OCI-M2 (cell line): ENCODE results near the gene ARL14EP.

Experiments used
- DNase-seq: peaks from one replicate; lab custom pipeline; 2025; ENCODE audit not compliant: unreplicated experiment; lab: John Stamatoyannopoulos, UW

Gene ARL14EP

DNA sequence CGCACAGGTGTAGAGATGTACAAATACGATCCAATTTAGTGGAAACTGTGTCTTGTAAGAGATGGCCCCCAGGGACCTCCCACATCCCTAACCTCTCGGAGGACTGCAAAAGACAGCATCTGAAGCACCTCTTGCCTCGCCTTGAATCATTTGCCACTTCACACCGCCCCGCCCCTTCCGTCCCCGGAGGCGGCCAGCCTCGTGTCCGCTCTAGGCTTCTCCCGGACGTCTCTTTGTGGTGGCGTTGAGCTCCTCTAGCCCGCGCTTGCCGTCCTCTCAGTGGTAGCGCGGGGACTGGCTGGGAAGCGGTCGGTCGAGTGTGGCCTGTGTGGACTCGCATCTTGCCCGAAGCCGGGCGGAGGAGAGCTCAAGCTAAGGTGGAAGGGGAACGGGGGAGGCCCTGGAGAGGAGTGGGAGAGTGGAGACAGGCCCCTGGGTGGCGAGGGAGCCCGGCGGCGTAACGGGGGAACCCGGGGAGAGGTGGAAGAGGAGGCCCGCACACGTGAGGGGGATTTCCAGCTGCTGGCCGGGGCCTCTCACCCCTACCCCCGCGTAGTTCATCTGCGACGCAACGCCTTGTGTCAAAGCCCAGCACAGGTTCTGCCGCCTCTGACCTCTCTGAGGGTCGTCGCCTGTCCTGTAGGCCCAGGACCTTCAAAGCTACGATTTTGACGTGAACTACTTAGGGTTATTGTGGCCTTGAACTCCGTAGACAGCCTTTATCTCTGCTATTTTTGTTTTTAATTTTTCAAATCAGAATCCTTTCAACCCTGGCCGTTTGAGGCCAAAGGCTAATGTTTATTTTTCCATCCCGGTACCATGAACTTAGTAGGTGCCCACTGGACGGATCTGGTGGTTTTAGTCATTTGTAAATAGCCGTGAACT, at the start of gene ARL14EP:
Gene ARL14EP (plus strand): TSS at position 279 of the 885 bp plus-strand sequence. CDS start 7,845 bp downstream, outside the sequence.
- DNase-seq: no peak

DNA sequence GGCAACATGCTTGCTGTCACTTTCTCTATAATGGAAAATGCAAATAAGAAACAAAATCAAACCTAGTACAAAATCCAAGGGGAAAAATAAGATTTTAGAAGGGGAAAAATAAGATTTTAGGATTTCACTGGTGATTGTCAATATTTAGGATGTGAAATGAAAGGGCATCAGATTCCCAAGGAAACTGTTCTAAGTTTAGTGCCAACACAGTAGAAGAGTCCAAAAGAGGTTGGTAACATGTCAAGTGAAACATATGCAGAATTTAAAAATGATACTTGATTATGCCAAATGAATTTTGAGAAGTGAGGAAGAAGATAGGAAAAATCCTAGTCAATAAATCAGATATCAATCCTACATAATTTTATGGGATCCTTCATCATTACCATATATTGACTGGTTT, 45.7 kb upstream of the ARL14EP start:
- DNase-seq: no peak

DNA sequence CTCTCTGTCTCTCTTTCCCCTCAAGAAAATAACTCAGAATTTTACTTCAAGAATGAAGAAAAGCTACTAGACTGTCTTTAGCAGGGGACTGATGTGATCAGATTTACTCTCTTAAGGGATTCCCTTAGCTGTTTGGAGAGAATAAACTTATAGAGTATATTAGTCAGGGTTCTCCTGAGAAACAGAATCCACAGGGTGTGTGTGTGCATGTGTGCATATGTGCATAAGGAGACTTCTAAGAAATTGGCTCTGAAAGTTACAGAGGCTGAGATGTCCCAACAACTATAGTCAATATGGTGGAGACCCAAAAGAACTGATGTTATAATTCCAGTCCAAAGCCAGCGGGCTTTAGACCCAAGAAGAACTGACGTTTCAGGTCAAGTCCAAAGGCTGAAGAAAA, 43.1 kb upstream of the ARL14EP start:
- DNase-seq: no peak

DNA sequence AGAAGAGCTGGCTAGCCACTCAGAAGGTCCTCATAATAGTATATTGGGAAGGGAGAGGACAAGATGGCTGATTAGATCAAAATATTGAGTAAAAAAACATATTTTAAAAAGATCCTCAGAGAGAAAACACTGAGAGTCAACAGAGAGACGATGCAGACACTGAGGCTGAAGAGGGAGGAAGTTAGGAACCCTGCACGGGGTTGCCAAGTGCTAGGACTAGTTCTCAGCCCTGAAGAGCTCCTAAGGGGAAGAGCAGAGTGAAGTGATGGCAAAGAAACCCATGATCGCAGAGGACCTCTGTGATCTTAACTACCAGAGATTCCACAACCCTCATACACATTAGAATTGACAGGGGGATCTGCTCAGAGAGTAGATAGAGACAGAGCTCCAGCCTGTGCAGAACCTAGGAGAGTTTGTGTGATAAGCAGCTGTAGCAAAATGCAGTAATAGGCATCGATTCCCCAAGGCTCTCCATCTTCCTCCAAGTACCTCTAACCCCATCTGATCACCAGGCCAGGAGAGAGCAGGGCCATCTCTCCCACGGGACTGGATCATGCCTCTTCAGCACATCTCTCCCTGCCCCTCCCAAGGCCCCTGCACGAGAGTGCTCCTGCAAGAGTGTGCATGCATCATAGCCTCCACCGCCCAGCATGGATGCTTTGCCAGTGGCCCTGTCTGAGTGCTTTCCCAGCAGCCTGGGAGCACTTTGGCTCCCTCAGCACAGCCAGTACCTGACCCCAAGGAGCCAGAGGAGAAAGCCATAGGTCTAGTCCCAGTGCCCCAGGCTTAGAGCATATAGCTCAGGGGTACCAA, 41.2 kb upstream of the ARL14EP start:
- no peak for DNase-seq

DNA sequence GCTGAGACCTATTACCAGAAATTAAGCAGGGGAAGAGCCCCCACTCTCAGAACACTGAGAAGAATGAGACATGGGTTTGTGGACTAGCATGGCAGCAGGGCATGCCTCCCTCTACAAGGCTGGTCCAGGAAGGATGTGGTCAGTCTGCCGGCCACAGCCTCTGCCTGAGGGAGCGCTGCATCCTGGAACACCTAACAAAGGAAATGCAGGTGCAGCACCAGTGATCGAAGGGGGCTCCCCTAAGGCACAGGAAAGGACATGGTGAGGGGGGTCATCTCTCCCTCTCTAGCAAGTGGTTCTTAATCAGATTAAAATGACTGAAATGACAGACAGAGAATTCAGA, 40.6 kb upstream of the ARL14EP start:
- no peak for DNase-seq

DNA sequence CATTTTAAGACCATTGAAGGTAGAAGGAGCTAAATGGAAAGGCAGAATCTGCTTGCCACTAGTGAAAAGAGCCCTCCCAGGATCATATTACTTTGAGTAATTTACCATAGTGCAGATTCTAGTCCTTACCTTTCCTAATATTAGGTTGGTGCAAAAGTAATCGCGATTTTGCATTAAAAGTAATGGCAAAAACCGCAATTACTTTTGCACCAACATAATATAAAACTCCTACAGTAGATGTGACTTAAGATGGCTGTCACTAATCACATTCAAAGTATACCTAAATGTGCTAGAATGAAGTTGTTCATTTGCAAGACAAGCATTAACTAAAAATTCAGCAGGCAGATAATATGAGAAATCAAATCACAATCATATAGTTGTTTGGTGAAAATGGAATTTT, 38.1 kb upstream of the ARL14EP start:
- DNase-seq: no peak

DNA sequence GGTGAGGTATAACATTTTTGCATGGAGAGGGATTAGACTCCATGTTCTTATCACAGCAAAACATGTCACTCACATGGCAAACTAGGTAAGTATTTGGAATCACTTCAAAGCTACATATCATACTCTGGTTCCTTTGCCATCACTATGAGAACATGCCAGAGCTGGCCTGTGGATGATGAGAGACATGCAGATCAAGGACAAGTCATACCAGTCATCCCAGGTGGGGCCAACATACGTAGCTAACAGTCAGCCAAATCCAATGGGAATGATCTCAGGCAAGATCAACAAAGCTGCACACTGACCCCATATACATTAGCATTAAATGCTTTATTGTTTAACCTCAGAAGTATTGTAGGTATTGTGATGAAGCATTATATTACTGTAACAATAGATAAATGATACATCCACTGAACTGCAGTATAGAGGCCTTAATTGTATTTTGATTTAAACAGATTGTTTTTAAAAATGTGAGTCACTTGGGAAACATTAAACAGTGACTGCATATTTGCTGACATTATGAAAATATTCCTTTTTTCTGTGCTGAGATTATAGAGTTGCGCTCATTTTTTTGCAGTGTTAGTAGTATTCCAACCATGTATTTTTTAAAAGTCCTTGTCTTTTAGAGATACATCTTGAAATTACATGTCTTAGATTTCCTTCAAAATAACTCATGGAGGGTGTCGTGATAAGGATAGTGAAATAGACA, 37.3 kb upstream of the ARL14EP start:
- DNase-seq: no peak

DNA sequence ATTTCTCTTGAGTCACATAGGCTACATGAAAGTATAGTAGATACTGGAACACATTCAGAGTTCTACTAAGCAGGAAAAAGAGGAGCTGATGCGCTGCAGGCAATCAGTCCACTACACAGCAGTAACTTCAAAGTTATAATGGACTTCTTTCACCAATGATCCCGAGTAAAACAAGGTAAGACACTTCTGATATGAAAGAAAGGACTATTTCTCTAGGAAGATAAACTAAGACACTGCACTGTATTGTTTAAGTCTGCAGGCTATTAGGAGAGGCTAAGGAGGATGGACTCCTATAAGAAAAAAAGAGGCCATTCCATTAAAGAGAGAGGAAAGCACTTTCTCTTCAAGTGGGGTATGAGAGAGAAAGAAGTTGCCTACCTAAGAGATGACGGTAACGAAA, 31.6 kb upstream of the ARL14EP start:
- DNase-seq: no peak

DNA sequence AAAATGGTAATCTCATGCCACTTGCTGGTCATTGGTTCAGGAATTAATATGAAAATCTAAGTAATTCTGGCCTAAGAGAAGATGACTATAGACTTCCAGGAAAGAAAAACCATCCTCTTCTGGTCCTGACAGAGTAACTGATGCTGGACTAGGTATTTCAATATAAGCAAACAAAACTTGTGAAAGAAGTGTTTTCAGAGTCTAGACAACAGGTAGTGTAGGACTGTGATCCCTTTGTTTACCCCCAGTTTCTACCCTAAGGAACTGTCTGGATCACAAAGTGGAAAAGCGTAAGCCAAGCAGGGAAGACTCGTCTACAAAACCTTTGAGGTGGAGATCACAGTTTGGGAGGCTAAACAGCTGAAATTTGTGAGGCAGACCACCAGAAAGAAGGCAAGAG, 30.4 kb upstream of the ARL14EP start:
- no peak for DNase-seq

DNA sequence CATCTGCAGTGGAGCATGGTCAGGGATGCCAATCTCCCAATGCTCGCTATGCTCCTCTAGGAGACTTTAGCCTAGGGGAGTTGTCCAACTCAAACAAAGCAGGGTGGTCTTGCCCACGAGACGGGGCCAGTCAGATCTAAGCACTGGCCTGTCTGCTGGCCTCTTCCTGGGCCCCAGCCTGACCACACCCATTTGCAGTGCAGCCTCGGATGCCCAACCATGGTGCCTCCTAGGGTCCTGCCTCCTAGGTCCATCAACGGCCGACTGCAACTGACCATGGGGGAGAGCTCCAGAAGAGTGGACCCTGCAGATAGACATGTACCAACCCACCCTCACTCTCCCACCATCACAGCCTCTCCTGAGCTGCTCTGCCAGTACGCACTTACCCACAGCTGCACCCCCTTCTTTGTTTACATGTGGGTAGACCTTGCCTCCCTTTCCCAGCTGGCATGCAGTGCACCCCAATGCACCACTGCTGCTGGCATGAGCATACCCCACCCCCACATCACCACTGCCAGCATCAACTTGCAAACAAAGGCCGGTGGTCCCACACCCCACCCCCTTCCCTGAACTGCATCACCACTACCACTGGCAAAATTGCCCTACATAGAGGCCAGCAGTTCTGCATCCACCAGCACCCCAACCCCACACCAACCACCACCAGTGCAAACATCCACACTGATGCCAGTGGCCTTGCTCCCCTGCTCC, 27.6 kb upstream of the ARL14EP start:
- DNase-seq: no peak

DNA sequence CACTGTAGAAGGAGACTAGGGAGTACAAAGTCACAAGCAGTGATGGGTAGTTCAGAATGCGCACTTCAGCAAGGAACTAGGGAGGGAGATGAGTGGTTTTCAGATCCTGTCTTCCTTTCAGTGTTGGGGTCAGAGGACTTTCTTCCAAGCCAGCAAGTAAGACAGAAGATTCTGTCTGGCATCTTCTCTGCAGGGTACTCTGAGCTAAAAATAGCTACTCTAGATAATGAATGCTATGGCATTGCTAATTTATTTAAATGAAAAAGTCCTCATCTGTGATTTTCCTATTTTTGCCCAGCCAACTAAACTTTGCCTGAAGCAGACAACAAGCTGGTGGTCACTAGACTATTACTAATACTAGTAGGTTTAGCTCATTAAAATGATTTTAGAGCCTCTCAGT, 18.3 kb upstream of the ARL14EP start:
- no peak for DNase-seq

DNA sequence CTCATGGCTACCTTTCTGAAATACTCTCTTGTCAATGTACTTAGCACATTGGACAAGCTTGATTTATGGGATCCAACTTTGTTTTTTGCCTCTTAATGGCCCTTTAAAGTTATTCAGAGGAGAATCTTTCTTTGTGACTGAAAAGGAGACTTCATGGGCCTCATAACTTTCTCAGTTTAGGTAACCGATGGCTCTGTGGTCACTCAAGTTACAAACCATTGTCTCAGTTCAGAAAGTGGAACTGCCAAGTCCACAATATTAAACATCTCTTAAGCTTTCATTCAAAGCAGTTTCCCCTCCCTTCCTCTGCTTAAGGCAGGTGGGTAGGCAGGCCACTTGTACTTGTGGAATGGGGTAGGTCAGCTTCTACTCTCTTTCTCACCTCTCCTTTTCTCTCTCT, 12.3 kb upstream of the ARL14EP start:
- DNase-seq: no peak

DNA sequence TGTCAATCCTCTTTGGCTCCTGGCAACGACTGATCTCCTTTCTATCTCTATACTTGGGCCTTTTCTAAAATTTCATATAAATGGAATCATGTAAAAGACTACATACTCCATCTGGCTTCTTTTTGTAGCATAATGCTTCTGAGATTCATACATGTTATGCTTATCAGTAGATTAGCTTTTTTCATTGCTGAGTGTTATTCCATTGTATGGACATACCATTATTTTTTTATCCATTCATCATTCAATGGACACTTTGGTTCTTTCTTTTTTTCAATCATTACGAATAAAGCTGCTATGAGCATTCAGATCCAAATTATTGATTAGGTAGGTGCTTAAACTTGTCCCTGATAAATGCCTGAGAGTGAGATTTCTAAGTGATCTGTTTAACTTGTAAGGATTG, 11.7 kb upstream of the ARL14EP start:
- DNase-seq: no peak

DNA sequence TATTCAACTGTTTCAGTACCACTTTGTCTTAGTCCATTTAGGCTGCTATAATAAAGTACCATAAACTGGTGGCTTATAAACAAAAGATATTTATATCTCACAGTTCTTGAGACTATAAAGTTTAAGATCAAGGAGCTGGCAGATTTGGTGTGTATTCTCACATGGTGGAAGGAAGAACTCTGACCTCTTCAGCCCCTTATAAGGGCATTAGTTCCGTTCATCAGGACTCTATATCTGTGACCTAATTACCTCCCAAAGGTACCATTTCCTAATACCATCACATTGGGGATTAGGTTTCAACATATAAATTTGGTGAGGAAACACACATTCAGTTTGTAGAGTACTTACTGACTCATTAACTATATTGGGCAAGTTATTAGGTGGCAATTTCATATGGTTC, 10.7 kb upstream of the ARL14EP start:
- no peak for DNase-seq

DNA sequence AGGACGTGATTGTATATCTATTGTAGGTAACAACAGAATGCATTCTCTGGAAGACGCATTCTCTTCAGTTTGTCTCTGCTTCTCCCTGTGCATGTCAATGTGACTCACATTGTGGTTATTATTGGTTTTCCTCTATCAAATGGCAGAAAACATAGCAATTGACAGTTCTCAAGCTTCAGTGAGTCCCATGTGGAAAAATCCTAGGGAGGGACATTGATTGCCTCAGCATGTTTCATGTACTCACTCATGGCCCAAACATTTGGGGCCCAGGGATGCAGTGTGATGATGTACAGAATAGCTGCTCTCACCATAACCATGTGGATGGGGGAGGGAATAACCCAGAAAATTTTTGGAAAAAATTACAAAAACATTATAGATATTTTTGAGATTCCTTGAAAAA, 9.3 kb upstream of the ARL14EP start:
- no peak for DNase-seq

DNA sequence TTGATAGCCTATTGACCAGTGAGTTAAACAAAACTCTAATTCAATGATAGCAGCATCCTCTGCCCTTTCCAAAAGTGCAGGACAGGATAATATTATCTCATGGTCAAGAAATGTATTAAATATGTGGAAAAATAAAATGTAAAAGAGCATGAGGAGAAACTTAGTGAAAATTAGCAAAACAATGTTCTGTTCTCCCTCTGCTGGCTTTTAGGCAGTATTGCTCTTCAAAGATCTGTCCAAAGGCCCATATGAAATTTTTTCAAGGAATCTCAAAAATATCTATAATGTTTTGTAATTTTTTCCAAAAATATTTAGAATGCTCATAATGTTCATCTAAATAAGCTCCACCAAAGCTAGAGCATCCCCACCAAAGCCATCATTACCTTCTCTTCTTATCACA, 8.3 kb upstream of the ARL14EP start:
- DNase-seq: no peak

DNA sequence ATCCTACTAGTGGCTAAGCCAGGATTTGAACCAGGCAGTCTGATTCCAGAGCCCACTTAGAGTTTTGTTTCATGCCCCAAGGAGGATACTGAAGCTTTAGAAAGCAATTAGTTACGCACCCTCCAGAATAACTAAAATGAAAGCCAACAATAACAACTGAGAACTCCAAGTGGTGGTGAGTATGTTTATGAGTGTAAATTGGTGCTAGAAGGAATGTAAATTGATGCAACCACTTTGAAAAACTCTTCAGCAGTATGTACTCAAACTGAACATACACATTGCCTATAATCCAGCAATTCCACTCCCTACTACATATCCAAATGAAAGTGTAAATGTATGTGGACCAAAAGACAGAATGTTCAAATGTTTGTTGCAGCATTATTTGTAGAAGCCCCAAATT, 6.7 kb upstream of the ARL14EP start:
- no peak for DNase-seq

DNA sequence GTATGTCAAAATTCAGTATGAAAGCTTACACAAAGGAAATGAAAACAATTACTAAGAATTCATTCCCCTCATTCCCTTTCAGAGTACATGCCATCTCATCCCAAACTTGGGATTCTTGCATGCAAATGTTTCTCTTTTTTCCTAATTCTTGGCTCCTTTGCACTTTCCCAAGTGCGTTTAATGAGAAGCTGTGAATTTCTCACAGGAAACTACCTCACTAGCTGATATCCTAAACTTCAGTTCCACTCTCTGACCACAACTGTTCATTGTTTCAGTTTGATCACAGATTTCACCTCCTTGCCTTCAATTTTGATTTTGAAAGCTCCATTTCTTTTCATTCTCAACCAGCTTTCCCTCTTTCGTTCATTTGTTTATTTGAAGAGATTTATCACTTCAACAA, 5.9 kb upstream of the ARL14EP start:
- no peak for DNase-seq

DNA sequence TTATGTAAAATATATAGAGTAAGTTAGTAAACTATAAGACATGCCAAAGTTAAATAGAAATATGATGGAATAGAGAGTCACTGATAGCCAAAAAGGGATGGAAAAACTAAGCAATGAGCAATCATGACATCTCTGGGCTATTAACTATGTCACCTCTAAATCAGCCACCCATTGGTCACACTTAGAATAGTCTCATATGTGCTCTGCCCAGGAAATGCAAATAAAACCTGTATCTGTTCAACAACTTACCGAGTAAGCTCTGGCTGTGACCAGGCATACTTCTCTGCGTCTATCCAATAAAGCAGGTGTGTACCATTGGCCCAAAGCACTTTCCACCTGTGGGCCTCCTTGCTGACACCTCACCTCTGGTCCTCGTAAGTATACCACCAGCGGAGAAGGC, 1.6 kb upstream of the ARL14EP start:
- DNase-seq: no peak

DNA sequence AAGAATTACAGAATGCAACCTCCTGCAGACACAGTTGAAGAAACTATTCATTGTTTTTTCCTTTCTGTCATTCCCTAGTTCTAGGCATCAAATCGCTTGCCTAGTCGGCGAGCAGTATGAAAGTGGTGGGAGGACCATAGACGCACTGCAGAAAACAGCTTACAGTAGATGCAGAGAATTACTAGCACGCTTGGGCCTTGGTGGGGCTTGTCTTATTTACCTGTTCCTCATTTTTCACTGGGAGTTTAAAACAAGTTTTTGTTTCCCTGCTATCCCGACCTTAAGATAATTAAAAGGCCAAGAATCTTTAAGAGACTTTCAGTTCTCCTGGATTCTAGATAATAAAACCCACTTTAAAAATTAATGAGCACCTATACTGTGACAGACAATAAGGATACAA, 713 bp upstream of the ARL14EP start:
- DNase-seq: no peak

DNA sequence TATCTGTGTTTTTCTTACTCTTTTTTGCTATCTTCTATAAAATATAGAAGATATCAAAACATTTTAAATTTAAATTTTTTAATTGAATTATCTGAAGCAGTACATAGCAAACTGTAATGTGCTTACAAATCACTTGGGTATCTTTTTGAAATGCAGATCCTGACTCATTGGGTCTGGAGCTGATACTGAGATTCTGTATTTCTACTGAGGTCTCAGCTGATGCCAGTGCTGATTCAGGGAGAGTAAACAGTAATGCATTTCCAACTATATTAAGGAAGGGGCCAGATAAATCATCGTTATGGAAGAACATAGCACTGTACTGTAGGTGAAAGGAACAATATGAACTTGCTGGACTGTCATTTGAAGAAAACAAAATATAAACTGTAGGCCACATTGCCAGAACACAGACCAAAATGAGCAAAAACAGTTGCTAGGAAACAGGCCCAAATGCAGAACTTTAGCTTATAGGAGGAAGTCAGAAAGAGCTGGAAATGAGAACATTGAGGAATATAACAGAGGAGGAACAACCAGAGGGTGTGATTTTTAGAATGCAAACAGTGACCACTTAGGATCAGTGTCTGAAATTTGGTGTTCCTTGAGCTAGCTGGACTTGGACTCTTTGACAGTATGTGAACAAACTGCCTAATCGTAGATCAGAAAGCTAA, 3.3 kb downstream of the ARL14EP start:
- DNase-seq: no peak
